GM19395 (cell line): ENCODE data around the gene HIVEP1.

Experiments used
- ATAC-seq: cut with Tn5 transposase; IDR thresholded peaks from one replicate; pipeline ENCODE4 v1.9.1; 2021; ENCODE audit warnings: mild to moderate bottlenecking, moderate library complexity; ENCODE audit not compliant: unreplicated experiment

Gene HIVEP1

GRCh38 chr6:12114055-12114503 is 102.0 kb downstream of the HIVEP1 start:
- ATAC-seq: peak; percentile 37

GRCh38 chr6:12115001-12115400 is 102.9 kb downstream of the HIVEP1 start:
- no peak for ATAC-seq

- ATAC-seq: no peak
Observed at GRCh38 chr6:12115492-12115891, 103.4 kb downstream of the HIVEP1 start.

GRCh38 chr6:12116264-12116800 is 104.2 kb downstream of the HIVEP1 start:
- no peak for ATAC-seq

GRCh38 chr6:12116978-12117377 is 104.9 kb downstream of the HIVEP1 start:
- ATAC-seq: no peak

- ATAC-seq: no peak
Observed at GRCh38 chr6:12118607-12119006, 106.5 kb downstream of the HIVEP1 start.

- ATAC-seq: peak; percentile 74
Observed at GRCh38 chr6:12119085-12119588, 107.0 kb downstream of the HIVEP1 start.

GRCh38 chr6:12125396-12125795 is 113.3 kb downstream of the HIVEP1 start:
- no peak for ATAC-seq

- no peak for ATAC-seq
Observed at GRCh38 chr6:12126051-12126450, 113.9 kb downstream of the HIVEP1 start.

GRCh38 chr6:12129523-12129922 is 117.4 kb downstream of the HIVEP1 start:
- ATAC-seq: no peak

- ATAC-seq: no peak
Observed at GRCh38 chr6:12132351-12133222, 120.5 kb downstream of the HIVEP1 start.

- no peak for ATAC-seq
Observed at GRCh38 chr6:12134581-12134980, 122.5 kb downstream of the HIVEP1 start.

- no peak for ATAC-seq
Observed at GRCh38 chr6:12134991-12135390, 122.9 kb downstream of the HIVEP1 start.

- no peak for ATAC-seq
Observed at GRCh38 chr6:12136905-12137304, 124.8 kb downstream of the HIVEP1 start.

- no peak for ATAC-seq
Observed at GRCh38 chr6:12137480-12137879, 125.4 kb downstream of the HIVEP1 start.

GRCh38 chr6:12138381-12138780 is 126.3 kb downstream of the HIVEP1 start:
- ATAC-seq: no peak

GRCh38 chr6:12138936-12139335 is 126.8 kb downstream of the HIVEP1 start:
- no peak for ATAC-seq

GRCh38 chr6:12147557-12148316 is 135.6 kb downstream of the HIVEP1 start:
- ATAC-seq: no peak

GRCh38 chr6:12148317-12148801 is 136.2 kb downstream of the HIVEP1 start:
- no peak for ATAC-seq

- no peak for ATAC-seq
Observed at GRCh38 chr6:12148841-12149240, 136.7 kb downstream of the HIVEP1 start.

GRCh38 chr6:12149944-12150510 is 137.9 kb downstream of the HIVEP1 start:
- ATAC-seq: no peak
